GM12892 (cell line): ENCODE results near the gene HCK.

ENCODE experiments used
- POLR2A ChIP-seq: IDR thresholded peaks from 2 replicates; pipeline ENCODE4 v1.6.1; 2011; ENCODE audit warnings: low read depth, low read length, control low read depth
- POLR2AphosphoS5 ChIP-seq: IDR thresholded peaks from 2 replicates; pipeline ENCODE4 v1.6.1; 2011; ENCODE audit warnings: low read depth, low read length, control low read depth
- TAF1 ChIP-seq: IDR thresholded peaks from 2 replicates; pipeline ENCODE4 v1.6.1; 2011; ENCODE audit warnings: low read depth, mild to moderate bottlenecking, control low read depth, low read length, borderline replicate concordance

DNA sequence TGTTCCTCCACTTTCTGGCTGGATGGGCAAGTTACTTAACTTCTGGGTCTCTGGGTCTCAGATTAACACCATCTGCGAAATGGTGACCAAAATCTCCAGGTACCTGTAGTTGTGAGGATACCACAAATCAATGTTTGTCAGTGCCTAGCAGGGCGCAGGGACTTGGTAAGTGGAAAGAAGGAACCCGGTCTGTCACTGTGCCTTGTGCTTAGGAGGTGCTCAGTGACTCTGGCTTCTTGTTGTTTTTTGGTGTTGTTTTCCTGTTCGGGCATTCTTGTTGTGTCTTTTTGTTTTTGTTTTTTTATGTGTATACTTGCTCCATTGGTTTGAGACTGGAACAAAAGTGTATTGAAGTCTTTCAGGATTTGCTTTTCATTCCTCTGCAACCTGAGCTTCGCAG, 75.3 kb downstream of the HCK start:
- TF ChIP-seq POLR2A (no peak), POLR2AphosphoS5 (no peak), TAF1 (no peak)
